HG03066 (cell line): Measurements from ENCODE around the gene PKP1.
"Not testable (repeated sequence)": the region's sequence is repeated elsewhere in the genome, so short reads cannot be mapped to it uniquely, and the experiment has no call there.

Experiments
- ATAC-seq: cut with Tn5 transposase; IDR thresholded peaks from one replicate; pipeline ENCODE4 v1.9.1; 2021; ENCODE audit warnings: low read depth; ENCODE audit not compliant: unreplicated experiment

Gene PKP1

DNA sequence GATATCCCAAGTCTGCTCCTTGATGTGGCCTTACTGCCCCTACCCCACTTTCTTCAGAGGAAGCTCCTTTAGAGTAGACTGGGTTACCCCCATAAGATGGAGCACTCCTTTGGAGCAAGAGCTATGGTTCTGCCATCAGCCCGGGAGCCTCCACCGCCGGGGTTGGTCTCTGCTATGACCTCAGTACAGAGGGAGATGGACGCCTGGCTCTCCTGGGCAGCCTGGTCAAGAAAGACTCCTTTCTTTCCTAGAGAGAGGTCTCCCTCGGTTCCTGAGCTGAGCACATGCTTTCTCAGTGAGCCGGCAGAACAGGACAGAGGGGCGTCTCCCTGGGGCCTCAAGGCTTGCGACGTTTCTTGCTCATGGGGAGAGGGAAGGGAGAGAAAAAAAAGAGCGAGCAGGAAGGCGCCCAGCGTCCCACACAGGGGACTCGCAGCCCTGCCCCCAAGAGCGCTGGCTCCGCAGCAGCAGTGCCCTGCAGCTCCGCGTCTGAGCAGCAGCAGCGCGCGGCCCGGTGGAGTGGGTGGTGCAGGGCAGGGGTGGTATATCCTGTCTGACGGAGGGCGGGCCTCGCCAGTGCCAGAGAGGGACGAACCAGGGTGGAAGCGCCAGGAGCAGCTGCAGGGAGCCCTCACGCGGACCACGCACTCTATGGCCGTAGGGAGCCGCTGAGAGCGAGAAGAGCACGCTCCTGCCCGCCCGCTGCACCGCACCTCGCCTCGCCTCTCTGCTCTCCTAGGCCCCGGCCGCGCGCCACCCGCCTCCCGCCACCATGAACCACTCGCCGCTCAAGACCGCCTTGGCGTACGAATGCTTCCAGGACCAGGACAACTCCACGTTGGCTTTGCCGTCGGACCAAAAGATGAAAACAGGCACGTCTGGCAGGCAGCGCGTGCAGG, at the start of gene PKP1:
PKP1 (plus strand) TSS at position 576 of the 899 bp plus-strand sequence; CDS start at position 773, 197 bp downstream.
- no peak for ATAC-seq

DNA sequence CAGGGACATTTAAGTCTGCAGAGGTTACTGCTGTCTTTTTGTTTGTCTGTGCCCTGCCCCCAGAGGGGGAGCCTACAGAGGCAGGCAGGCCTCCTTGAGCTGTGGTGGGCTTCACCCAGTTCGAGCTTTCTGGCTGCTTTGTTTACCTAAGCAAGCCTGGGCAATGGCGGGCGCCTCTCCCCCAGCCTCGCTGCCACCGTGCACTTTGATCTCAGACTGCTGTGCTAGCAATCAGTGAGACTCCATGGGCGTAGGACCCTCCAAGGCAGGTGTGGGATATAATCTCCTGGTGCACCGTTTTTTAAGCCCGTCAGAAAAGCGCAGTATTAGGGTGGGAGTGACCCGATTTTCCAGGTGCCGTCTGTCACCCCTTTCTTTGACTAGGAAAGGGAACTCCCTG, 43.7 kb upstream of the PKP1 start:
- ATAC-seq, result not testable (repeated sequence)

DNA sequence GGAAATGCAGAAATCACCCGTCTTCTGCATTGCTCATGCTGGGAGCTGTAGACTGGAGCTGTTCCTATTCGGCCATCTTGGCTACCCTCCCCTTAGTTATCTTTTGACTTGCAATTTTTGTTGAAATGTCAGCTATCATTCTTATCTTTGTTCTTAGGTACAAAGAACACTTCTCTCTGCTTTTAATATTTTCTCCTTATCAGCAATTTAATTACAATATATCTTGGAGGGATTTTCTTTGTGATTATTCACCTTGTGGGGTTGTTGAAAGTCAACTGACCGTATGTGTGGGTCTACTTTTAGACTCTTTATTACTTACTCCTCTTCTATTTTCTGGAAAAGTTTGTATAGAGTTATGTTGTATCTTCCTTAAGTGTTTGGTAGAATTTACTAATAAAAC, 43.1 kb upstream of the PKP1 start:
- ATAC-seq, result no peak

DNA sequence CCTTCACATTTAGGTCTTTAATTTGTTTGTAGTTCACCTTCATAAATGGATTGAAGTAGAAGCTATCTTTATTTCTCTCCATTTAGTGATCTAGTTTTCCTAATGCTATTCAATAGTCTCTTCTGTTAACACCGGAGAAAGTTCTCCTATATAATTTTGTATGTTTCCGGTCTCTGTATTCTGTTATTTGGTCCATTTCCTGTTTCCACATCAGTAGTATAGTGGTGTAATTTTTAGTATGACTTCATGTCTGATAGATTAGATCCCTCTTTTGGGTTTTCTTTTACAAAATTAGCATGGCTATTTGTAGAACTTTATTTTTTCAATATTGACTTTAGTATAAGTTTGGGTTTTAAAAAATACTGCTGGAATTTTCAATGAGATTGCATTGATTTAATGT, 41.6 kb upstream of the PKP1 start:
- ATAC-seq, result no peak

DNA sequence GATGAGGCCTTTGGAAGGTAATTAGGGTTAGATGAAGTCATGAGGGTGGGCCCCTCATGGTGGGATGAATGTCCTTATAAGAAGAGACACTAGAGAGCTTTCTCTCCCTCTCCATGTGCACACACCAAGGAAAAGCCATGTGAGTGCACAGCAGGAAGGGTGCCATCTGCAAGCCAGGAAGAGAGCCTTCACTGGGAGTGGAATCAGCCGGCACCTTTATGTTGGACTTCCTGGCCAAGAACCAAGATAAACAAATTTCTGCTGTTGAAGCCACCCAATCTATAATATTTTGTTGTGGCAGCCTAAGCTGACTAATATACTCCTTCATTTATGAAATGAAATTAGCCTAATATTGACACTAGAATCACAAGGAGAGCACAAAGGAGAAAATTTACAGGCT, 38.2 kb upstream of the PKP1 start:
- ATAC-seq, result no peak

GRCh38 chr1:201248721-201249559, 34.4 kb upstream of the PKP1 start:
- no peak for ATAC-seq

GRCh38 chr1:201250326-201251011, 32.8 kb upstream of the PKP1 start:
- ATAC-seq, result no peak

DNA sequence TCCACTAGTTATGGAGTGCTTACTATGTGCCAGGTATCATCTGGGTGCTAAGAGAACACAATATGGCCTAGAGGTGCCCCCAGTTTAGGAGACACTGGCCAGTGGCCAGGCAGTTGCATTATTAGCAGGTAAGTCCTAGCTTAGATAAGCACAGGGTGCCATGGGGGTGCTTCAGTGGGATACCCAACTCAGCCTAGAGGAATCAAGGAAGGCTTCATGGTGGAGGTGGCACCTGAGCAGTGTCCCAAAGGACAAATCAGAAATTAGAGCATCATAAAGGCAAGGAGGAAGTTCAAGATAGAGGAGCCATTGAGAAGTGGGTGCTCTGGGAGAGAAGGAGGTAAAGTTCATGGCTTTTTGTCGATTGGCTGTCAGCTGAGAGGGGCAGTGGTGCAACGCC, 31.9 kb upstream of the PKP1 start:
- no peak for ATAC-seq

DNA sequence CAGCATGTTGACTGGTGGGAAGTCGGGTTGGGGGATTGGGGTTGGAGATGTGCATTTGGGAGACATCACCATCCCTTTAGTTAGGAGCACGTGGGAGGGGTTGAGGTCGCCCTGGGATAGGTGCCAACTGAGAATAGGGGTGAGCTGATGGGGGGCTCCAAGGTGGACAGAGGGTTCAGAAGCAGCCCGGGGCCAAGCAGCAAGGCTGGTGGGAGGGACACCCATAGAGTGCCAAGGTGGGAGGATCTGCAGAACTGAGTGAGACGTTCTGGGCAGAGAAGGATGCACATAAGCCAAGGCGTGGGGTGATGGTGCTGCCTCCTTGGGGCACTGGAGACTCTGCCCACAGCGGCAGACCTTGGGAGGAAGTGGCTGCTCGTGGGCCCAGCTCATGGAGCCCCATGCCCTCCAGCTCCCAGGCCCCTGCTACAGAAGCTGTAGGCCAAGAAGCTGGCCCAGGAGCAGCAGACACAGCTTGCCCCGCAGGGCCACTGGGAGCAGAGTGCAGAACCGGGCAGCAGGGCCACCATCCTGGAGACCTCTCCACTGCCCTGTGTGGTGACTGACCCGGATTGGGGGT, 31.4 kb upstream of the PKP1 start:
- ATAC-seq, result no peak

- no peak for ATAC-seq
Measured at GRCh38 chr1:201252944-201253371, 30.3 kb upstream of the PKP1 start.

DNA sequence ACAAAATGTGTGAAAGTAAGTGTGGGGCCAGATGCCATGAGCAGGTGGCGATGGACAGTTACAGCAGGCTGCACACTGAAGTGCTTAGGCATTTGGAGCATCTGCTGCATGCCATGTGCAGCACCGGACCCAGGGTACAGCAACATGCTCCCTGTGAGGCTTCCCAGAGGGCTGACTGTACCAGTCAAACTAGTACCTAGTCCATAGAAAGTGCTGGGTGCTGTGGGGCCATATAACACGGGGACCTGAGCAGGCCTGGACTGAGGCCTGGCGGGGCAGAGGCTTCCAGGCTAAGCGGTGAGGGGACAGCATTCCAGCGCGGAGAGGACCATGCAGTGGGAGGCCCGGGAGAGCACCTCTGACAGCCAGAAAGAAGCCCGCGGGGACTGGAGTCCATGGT, 29.9 kb upstream of the PKP1 start:
- no peak for ATAC-seq

- no peak for ATAC-seq
Measured at GRCh38 chr1:201253906-201254624, 29.2 kb upstream of the PKP1 start.

DNA sequence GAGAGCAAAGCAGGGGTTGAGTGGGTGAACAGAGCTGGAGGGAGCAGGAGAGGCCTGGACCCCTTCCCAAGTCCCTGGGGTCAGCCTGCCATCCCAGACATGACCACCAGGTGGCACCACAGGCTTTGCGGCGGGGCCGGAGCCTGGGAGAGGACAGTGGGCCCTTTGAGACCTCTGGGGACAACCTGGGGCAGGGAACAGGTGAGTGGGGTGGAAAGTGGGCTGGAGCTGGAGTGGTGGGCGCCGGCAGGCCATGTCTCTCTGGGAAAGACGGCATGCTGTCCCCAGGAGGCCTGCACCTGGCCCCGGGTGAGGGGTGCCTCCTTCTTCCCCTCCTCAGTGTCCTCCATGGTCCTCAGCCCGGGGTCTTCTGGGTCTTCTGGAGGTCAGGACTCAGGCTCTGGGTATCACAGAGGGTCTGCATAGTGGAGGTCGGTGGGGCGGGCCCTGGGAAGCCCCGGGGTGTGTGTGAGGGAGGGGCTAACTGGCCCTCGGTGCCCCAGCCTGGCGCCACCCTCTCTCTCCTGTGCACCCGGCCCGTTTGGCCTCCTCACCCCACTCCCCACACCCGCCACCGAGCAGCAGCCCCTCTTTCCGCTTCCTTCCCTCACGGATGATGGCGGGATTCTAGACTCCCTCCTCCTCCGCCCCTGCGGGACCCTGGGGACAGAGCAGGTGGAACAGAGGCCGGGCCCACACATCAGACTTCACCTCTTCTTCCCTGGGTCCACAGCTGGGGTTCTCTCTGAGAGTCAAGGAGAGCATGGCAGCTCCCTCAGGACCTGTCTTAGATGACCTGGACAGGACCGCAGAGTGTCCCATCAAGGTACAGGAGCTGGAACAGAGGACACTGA, 28.5 kb upstream of the PKP1 start:
- ATAC-seq, result no peak

- ATAC-seq, result no peak
Measured at GRCh38 chr1:201255479-201256362, 27.6 kb upstream of the PKP1 start.

- not testable (repeated sequence) for ATAC-seq
Measured at GRCh38 chr1:201258132-201258531, 25.2 kb upstream of the PKP1 start.

GRCh38 chr1:201258763-201259230, 24.5 kb upstream of the PKP1 start:
- ATAC-seq, result no peak

DNA sequence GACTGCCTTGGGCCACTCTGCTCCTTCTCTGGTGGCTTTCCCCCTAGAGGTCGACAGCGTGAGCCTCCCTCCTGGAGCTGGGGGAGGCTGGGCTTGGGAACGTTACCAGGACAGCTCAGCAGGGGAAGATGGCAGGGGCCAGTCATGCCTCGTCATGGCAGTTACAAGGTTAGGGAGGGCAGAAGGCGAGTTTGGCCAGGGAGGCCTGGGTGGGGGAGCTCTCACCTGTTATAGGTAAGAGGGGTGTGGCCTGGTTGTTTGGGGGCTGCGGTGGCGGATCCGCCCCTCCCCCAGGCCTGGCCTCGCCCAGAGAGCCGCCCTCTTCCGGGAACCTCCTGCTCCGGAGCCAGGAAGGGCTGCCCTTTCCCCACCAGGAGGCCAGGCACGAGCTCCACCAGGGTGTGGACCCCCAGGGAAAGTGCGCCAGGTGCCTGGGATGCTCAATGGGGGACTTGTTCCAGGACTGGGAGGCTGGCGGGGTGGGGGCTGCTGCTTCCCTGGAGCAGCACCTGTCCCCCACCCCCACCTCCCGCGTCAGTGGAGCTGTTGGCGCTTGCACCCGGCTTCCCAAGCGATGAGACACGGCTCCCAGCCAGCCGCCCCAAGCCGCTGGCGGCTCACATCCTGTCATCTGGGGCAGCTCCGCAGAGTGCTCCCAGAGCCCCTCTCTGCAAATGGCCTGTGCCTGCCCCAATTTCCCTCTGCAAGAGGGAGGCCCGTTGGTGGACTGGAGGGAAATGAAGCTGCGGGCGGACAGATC, 23.6 kb upstream of the PKP1 start:
- no peak for ATAC-seq
